Measurements from ENCODE around the gene ARFGAP1.

Gene ARFGAP1

GRCh38 chr20:63284544-63284949 lies 11.9 kb downstream of the ARFGAP1 start:
- no peak for DNase-seq (ENCODE audit: extremely low spot score)
- ChIA-PET POLR2A (no interaction called here), CTCF (no interaction called here)
- TF ChIP-seq CTCF (IDR thresholded peaks at IDR 0.05; ENCODE audit: control extremely low read depth, extremely low read depth, low read depth, missing control alignments): no peak

- ChIA-PET CTCF (no interaction called here), POLR2A (no interaction called here)
- TF ChIP-seq CTCF (IDR thresholded peaks at IDR 0.05; ENCODE audit: control extremely low read depth, extremely low read depth, low read depth, missing control alignments): no peak
- DNase-seq (ENCODE audit: extremely low spot score): no peak
Measured at GRCh38 chr20:63284981-63285524, 12.4 kb downstream of the ARFGAP1 start.

GRCh38 chr20:63285636-63286615 lies 13.3 kb downstream of the ARFGAP1 start:
- POLR2A ChIA-PET: no interaction called here
- no peak for TF ChIP-seq CTCF (IDR thresholded peaks at IDR 0.05; ENCODE audit: control extremely low read depth, extremely low read depth, low read depth, missing control alignments)
- CTCF ChIA-PET: interaction anchor here (1.2 to 1.7 kb wide), 2 partner anchors 9 to 63 kb away, joined by 4 to 6 read pairs; no protein-coding TSS in a partner anchor
- no peak for DNase-seq (ENCODE audit: extremely low spot score)

DNA sequence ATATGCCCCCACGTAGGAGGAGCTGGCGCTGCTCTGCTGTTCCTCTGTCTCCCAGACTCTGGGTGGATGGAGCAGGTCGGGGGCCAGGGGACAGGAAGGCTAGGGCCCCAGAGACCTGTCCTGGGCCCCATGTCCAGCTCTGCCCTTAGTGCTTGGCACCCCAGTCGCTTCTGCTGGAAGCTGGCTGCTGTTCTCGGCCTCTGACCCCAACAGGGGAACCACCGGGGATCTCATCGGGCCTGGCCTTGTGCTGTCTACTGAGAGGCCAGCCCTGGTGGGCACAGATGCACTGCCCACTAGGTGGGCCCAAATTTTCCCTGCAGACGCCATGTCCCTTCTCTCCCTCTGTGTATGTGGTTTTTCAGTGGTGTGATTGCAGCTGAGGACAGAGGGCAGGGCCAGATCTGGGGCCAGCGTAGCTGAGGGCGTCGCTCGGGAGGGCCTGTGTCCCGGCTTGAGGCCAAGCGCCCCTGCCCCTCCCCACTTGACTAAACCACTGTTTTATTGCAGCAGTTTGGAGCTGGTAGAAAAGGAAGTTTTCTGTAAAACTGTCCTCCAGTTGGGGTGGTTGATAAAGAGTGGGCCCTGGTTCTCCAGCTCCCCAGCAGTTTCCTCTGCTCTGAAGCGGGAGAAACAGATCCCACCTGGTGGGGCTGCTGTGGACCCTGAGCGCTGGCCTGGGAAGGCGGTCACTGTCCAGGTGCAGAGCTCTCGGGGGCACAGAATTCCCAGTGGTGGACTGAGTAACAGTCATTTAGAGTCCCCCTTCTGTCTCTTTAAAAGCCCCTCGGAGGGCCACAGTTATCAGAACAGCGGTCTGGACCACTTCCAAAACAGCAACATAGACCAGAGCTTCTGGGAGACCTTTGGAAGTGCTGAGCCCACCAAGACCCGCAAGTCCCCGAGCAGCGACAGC lies 14.4 kb downstream of the ARFGAP1 start:
- POLR2A ChIA-PET: no interaction called here
- TF ChIP-seq CTCF (IDR thresholded peaks at IDR 0.05; ENCODE audit: control extremely low read depth, extremely low read depth, low read depth, missing control alignments): no peak
- DNase-seq (ENCODE audit: extremely low spot score): no peak
- CTCF ChIA-PET: interaction anchor here (1.2 to 1.7 kb wide), 2 partner anchors 8 to 64 kb away, joined by 4 to 6 read pairs; no protein-coding TSS in a partner anchor

- POLR2A ChIA-PET: no interaction called here
Measured at GRCh38 chr20:63287697-63288580, 15.3 kb downstream of the ARFGAP1 start.

More at GRCh38 chr20:63287697-63288580, 15.3 kb downstream of the ARFGAP1 start:
- DNase-seq (ENCODE audit: extremely low spot score): no peak
- CTCF ChIA-PET: interaction anchor here (1.7 kb wide), 1 partner anchor 65 kb away, joined by 6 read pairs; no protein-coding TSS in a partner anchor
- no peak for TF ChIP-seq CTCF (IDR thresholded peaks at IDR 0.05; ENCODE audit: control extremely low read depth, extremely low read depth, low read depth, missing control alignments)

All from GM10248 (cell line).